ENCODE results near the gene AGPAT3.

- TF ChIP-seq CTCF (IDR thresholded peaks at IDR 0.05): no peak
- TF ChIP-seq POLR2A (IDR thresholded peaks at IDR 0.05): no peak
- TF ChIP-seq POLR2AphosphoS5 (IDR thresholded peaks at IDR 0.05): no peak
Measured at GRCh38 chr21:43889069-43889468, 24.0 kb downstream of the AGPAT3 start.

Measured in prostate gland (tissue), 2 donors.